Stimulated activated CD8-positive, alpha-beta memory T cell treated with anti-CD3 and anti-CD28 coated beads, Interleukin-4, amount 100 ng/mL, for 24 hours (primary cell): ENCODE results near the gene RNASE1.
"Not testable (repeated sequence)": the region's sequence is repeated elsewhere in the genome, so short reads cannot be mapped to it uniquely, and the experiment has no call there.

Experiments
- DNase-seq: peaks from one replicate; pipeline ENCODE4 v3.0.0-alpha.2; 2020; ENCODE audit warnings: low read depth

RNASE1 gene

DNA sequence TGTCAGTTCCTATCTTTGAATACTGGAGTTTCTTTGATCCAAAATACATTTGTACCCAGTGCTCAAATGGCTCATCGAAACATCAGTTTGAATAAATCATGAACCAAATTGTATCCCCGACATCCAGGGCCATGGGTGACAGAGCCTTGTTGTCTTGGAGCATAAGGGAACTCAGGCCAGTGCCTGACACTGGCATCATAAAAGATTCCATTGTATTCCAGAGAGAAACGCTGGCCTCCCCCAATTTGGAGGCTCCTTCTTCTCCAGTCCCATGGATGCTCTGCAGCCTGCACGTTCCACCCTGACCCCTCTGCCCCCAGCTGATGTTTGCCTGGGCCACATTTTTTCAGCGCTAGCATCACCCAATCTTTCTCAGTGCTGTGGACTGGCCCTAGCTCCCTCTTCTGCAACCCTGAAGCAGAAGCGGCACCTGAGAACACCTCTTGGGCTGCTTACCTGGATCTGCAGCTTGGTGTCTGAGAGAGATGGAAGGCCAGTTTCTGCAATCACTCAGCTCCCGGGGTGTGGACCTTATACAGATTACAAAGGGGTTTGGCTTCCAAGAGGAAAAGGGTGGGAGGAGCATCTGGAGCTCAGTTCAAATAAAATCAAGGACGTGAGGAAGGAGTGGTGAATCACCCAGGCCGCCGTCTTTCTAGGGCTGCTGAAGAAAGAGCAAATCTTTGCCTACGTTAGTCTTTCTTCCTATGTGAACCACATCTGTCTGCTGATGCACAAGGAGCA lies at the start of gene RNASE1:
TSS of gene RNASE1 (minus strand) at position 504 of the 744 bp plus-strand sequence. CDS start 776 bp downstream, outside the sequence.
- DNase-seq, result no peak

DNA sequence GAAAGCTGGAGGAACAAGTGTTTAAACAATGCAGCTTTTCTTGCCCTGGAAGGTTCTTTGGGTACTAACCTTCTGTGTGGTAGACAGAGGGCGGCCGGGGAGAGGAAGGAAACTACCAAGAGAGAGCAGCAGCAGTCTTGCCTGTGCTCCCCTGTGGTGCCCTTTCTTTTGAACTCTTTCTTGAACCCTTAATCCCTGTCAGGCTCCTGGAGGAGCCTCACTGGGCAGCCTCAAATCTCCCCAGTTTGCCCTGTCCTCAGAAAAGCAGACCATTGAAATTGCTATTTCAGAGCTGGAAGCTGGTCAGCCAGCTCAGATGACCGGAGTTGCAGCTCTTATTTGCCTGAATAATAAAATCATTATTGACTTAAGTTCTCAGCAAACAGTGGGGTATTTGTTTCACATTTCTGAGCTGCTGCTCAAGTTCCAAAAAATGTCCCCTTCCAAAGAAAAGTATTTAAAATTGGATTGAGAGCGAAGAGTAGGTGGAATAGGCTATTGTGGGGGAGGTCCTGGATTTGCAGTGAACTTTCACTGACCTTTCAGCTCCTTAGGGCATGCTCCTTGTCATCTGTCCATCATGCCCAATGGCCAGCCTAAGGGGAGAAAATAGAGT lies 46.4 kb upstream of the RNASE1 start:
- DNase-seq, result no peak

- no peak for DNase-seq
Observed at GRCh38 chr14:20848316-20848954, 45.8 kb upstream of the RNASE1 start.

DNA sequence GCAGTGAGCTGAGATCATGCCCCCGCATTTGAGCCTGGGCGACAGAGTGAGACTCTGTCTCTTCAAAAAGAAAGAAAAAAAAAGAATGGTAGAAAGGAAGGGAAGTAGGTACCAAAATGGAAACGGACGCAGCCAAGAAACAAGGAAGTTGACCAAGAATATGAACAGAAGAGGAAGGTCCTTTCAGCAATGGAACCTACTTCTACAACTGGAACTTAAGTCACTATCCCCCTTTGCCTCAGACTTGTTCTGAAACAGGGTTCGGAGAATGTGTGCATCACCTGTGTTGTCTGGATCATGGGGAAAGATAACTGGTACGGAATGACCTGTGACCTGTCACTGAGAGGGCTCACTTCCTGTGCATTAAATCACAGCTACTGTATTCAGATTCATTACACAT lies 43.9 kb upstream of the RNASE1 start:
- no peak for DNase-seq

DNA sequence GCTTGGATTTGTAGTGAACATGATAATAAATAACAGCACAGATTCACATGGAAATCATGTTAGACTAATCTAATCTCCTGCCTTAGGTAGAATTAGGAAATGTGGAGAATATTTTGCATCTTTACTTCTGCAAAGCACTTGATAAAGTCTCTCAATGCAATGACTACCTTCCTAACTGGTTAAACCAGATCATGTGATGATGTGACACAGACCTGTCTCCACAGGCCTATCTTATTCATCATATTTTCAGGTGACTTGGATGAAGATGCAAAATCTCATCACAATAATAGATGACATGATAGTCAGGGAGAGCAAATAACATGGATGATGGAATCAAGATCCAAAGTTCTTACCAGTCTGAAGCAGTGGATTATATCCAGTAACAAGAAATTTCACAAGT lies 38.5 kb upstream of the RNASE1 start:
- DNase-seq, result no peak

GRCh38 chr14:20837831-20838230 lies 35.2 kb upstream of the RNASE1 start:
- DNase-seq, result no peak

DNA sequence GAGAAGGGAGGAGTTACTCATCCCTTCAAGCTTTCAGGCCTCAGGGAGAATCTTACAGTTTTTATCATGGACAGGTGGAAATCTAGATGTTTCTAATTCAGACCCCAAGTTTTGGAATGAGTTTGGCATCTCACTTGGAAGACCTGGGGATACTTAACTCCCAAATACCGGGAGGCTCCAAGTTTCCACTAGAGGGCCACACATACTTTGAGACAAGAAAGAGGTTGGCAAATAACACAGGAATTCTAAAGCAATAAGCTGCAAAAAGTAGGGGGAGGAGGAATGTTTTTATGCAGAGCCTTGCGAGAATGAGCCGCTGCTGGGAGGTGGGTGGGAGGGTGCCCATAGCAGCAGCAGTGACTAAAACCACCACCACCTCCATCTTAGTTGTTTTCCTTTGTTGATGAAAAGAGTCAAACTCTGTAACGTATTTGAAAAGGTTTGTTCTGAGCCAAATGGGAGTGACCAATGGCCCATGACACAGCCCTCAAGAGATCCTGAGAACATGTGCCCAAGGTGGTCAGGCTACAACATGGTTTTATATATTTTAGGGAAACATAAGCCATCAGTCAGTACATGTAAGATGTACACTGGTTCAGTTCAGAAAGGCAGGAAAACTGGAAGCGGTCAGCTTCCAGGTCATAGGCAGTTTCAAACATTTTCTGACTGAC lies 34.2 kb upstream of the RNASE1 start:
- DNase-seq, result no peak

DNA sequence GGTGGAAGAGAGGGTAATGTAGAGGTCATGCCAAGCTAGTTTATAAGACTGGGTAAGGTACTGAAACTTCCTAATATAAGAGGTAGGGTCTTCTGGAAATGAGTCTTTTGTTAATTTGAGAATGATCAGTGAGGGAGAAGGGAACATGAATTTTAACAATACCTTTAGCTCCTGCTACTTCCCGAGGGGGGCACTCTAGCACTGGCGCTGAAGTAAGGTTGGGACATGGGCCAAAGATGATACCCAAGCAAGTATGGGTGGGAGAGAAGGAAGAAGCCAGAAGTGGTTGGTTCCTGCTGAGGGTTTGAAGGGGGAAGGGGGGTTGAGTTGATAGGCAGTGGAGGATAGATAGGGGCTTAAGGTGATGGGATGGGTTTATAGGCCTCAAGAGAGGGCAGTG lies 32.3 kb upstream of the RNASE1 start:
- no peak for DNase-seq

DNA sequence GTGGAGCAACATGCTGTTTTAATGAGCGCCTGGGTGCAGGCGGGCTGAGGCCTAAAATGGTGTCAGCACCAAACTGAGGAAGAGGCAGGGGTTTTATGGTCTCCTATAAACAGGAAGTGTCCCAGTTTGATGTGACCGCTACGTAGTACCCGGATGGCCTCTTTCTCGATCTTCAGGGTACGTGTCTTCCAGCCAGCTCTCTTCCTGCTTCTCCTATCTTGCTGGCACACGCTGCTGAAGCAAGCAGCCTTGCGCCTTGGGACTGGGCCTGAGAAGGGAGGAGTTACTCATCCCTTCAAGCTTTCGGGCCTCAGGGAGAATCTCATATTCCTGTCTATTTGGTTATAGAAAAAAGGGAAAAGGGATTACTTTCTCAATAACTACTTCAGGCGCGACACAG lies 28.2 kb upstream of the RNASE1 start:
- no peak for DNase-seq

- not testable (repeated sequence) for DNase-seq
Observed at GRCh38 chr14:20828024-20828694, 25.5 kb upstream of the RNASE1 start.

DNA sequence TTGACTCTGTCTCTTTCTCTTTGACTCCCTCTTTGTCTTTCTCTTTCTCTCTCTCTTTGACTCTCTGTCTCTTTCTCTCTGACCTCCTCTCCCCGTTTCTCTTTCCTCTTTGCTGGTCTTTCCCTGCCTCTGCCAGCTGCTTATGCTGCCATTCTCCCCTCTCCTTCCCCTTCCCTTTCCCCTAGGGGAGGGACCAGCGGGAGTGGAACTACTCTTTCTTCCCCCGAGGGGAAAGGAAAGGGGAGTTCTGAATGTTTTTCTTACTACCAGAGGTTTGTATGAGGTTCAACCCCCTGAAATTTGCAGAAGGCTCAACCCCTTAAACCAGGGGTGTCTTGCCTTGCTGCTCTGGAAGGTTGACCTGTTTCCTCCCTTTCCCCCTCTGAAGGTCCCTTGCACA lies 24.7 kb upstream of the RNASE1 start:
- no peak for DNase-seq

GRCh38 chr14:20826666-20827065 lies 24.0 kb upstream of the RNASE1 start:
- DNase-seq, result not testable (repeated sequence)

- no peak for DNase-seq
Observed at GRCh38 chr14:20823859-20824258, 21.2 kb upstream of the RNASE1 start.

- DNase-seq, result not testable (repeated sequence)
Observed at GRCh38 chr14:20821521-20822108, 19.0 kb upstream of the RNASE1 start.

GRCh38 chr14:20820063-20820904 lies 17.6 kb upstream of the RNASE1 start:
- no peak for DNase-seq

GRCh38 chr14:20818861-20819260 lies 16.2 kb upstream of the RNASE1 start:
- DNase-seq, result no peak

DNA sequence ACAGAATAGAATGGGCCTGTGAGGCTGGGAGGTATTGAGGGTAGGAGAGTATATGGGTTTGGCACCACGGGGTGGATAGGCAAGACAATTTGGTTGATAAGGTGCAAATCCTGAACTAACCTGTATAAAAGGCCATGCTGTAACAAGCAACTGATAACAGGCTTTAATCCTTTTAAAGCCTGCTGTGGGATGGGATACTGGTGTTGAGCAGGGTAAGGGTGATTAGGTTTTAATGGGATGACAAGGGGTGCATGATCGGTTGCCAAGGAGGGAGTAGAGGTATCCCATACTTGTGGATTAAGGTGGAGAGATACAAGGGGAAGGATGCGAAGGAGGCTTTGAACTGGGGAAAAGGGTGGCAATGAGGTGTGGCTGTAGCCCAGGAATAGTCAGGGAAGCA lies 13.3 kb upstream of the RNASE1 start:
- not testable (repeated sequence) for DNase-seq

GRCh38 chr14:20811986-20812975 lies 9.6 kb upstream of the RNASE1 start:
- no peak for DNase-seq

DNA sequence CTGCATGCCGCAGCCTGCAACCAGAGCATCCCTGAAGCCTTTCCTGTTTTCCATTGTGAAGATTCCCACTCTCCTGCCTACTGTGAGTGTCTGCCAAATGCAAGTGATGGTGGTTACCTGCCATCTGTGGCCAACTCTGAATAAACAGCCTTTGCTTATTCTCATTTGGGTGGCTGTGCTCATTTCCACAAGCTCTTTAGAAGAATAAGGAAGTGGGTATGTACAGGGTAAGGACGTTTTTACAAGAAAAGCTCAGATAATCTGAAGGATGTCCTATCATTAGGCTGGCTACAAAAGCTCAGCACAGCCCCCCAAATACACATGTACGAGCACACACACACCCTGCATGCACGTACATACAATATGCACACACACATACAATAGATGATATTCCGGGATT lies 7.3 kb upstream of the RNASE1 start:
- no peak for DNase-seq

- no peak for DNase-seq
Observed at GRCh38 chr14:20808162-20808483, 5.5 kb upstream of the RNASE1 start.
